OCI-LY7 (cell line): ENCODE data around the gene NECAB2.

Experiments
- EZH2phosphoT487 ChIP-seq: fragments of 200-600 bp; sonication (generic); IDR thresholded peaks from 2 replicates; pipeline ENCODE4 v1.6.1; 2018; ENCODE audit warnings: low read depth, borderline replicate concordance, mild to moderate bottlenecking, mixed run types, antibody characterized with exemption, low read length, moderate library complexity, mixed read lengths
- TF ChIP-seq, protein P1 (sequence below): fragments of 200-600 bp; sonication (generic); conservative IDR thresholded peaks from 2 replicates; pipeline ENCODE4 v1.5.1; 2014; ENCODE audit warnings: mild to moderate bottlenecking, antibody characterized with exemption, low read length, moderate library complexity, mixed read lengths

DNA sequence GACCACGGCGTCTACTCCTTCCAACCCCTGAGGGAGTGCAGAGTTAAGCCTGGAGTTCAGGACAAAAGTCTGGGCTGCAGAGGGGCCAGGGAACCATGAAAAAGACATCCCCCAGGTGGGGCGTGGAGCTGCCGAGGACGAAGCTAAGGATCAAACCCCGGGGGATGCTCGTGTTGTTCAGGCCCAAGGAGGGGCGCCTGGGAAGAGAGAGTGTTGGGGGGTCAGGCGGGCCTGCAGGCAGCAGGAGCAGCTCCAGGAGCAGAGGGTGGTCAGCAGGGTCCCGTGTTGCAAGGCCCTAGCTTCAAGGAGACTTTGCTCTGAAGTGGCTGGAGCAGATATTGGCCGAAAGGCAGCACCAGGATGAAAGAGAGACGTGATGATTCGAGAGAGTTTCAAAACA lies 26.7 kb downstream of the NECAB2 start:
- TF ChIP-seq, protein P1, sequence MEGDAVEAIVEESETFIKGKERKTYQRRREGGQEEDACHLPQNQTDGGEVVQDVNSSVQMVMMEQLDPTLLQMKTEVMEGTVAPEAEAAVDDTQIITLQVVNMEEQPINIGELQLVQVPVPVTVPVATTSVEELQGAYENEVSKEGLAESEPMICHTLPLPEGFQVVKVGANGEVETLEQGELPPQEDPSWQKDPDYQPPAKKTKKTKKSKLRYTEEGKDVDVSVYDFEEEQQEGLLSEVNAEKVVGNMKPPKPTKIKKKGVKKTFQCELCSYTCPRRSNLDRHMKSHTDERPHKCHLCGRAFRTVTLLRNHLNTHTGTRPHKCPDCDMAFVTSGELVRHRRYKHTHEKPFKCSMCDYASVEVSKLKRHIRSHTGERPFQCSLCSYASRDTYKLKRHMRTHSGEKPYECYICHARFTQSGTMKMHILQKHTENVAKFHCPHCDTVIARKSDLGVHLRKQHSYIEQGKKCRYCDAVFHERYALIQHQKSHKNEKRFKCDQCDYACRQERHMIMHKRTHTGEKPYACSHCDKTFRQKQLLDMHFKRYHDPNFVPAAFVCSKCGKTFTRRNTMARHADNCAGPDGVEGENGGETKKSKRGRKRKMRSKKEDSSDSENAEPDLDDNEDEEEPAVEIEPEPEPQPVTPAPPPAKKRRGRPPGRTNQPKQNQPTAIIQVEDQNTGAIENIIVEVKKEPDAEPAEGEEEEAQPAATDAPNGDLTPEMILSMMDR = no peak
- no peak for TF ChIP-seq EZH2phosphoT487
